AML-193 (cell line): ENCODE data around the gene SFXN3.
A peak's percentile ranks its signal among the peaks of the same experiment; 100 is the strongest.
"Not testable (repeated sequence)": the region's sequence is repeated elsewhere in the genome, so short reads cannot be mapped to it uniquely, and the experiment has no call there.

Source experiments
- DNase-seq, 2 experiments: peaks; one replicate each; lab custom pipeline; 2025; lab: John Stamatoyannopoulos, UW

Gene SFXN3

DNA sequence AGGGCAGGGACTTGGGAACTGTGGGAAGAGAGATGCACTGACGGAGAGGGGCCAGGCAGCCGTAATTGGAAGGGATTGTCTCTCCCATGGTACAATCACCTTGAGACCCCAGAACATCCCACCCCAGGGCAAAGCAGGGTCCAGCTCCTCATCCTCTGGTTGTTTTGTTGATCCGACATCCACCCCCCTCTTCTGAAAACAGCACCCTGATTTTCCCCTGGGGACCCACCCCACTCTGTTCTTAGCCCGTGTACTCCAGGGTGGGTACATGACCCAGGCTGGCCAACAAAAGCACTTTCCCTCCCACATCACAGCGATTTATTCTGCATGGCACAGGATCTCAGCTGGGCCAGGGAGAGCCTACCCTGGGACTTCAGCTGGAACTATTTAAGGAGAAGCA, 14.2 kb upstream of the SFXN3 start:
- no peak for DNase-seq

DNA sequence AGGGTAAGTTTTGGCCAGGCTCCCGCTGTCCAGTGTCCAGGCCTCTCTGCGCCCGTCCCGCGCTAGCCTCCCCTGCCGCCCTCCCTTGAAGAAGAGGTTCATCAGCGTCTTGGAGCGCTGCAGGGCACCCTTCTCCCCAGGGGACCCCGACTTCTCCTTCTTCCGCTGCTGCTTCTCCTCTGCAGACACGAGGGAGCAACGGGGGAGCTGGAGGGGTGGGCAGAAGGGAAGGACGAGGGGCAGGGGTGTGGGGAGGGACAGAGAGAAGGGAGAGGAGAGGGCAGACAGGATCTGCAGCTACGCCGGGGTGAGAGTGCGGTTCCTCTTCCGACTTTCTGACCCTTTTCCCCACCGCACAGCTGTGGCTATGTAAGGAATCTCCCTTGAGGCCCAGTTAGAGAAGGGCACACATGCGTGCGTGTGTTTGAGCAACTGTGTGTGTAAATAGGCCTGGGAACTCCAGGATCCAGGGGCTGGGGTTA, 12.9 kb upstream of the SFXN3 start:
- no peak for DNase-seq

DNA sequence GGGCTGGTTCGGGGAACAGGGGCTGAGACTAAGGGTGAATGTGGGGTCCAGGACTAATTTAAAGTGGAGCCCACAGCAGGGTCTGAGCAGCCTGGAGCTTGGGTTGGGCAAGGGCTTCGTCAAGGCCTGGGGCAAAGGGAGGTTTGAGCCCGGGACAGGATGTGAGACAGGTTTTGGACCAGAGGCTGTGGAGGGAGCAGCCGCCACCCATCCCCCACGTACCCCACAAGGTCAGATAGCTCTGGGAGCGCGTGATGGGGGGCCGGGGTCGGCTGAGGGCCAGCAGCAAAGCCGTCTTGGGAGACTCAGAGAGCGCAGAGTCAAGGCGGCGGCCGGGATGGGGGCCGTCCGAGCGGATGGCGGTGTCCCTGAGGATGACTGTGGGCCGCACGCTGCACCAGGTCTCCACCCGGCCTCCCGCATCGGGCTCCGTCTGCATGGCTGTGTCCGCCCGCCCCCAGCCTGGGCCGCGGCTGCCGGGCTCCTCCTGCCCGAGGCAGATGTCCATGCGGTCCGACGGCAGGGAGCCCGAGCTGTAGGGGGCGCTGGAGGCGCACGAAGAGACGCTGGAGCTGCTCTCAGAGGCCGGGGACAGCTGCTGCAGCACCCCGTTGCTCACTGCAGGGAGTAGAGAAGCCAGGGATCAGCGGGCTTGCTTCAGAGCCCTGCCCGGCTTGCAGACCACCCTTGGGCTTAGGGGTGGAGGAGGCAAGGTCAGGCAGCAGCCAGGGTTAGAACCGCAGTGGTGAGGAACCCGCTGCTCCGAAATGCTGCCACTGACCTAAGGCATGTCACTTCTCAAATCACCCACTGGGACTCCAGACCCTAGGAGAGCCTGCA, 12.2 kb upstream of the SFXN3 start:
- peak; percentile 67 to 75 for DNase-seq

DNA sequence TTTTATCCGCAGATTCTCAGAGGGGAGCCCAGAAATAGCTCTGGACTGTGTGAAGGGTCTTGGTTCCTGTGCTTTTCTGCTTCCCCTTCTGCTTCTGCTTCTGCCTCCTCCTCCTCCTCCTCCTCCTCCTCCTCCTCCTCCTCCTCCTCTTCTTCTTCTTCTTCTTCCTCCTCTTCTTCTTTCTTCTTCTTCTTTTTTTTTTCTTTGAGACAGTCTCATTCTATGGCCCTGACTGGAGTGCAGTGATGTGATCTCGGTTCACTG, 11.7 kb upstream of the SFXN3 start:
- DNase-seq: no peak

DNA sequence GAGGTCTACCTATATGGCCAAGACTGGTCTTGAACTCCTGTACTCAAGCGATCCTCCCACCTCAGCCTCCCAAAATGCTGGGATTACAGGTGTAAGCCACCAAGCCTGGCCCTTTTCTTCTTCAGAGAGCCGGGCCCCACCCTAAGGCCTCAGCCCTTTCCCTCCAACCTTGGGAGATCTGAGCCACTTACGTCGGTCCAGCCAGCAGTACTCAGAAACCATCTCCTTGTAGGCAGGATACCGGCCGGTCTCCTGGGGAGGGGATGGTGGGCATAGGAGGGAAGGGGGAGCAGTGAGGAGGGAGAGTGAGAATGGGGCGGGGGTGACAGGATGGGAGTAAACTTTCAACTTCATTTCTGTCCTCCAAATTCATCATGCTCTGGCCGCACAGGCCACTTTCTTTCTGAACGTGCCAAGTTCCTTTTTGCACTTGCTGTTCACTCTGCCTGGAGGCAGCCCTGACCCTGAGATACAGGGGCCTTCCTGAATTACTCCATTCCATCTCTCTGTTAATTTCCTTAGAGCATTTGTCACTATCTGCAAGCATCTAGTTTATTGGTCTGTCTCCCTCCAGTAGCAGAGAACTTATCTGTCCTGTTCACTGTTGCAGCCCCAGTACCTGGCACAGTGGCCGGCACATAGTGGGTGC, 10.5 kb upstream of the SFXN3 start:
- DNase-seq: no peak

DNA sequence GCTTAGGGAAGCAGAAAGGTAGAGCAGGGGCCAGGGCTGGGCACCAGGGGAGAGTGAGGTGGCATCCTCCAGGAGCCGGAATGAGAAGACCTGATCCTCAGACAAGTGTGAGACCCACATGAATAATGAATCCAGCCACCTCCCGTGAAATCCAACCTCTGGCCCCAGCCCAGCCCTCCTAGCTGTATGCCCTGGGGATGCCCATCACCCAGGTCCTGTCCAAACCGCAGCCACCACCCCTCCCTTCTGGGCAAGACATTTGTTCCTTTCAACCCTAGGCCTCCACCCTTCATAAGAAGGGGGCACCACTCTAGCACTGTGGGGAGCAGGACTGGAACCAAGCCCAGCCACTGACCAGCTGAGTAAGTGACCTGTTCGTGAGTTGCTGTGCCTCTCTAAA, 9.8 kb upstream of the SFXN3 start:
- DNase-seq: no peak

DNA sequence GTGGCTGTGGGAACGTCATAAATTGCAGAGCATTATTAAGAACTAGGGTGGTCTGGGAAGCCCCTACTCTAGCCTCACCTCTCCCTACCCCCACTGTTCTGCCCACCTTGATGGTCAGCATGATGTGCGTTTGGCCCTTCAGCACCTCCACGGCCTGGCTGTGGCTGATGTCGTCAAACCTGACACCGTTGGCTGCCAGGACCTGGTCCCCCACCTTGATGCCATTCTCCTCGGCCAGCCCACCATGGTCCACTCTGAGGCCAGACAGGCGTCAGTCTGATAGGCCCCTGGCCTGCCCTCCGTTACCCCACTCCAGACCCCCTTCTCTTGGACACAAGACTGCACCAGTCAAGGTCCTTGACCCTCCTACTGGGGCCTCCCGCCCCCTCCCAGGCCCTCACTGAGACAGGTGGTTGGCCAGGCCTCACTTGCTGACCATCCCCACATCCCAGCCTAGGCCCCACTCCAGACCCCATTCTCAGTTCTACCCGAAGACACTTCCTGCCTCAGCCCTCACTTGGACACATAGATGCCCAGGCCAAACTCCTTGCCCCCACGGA, 9.3 kb upstream of the SFXN3 start:
- no peak for DNase-seq

DNA sequence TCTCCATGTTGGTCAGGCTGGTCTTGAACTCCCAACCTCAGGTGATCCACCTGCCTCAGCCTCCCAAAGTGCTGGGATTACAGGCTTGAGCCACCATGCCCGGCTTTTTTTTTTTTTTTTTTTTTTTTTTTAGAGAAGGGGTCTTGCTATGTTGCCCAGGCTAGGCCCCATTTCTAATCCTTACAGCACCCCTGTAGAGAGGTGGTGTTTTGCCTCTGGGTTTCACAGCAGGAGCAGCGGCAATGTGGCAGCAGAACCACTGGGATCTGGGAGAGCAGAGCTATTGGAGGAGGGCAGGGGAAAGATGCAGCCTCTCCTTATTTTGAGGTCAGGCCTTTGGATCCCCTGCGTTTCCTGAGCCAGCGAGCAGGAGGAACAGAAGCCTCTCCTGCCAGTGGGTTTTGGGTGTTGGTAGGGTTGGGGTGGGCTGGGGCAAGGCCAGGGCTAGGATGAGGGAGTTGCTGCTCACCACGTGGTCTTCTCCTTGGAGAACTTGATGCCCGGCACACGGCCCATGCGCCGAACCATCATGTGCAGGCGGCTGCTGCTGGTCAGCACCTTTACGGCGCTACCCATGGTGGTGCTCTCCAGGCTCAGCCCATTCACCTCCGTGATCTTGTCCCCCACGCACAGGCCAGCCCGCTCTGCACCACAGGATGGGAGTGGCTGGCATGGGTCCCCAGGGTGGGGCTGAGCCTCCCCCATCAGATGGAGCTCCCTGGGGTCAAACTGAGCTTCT, 7.9 kb upstream of the SFXN3 start:
- DNase-seq: no peak

DNA sequence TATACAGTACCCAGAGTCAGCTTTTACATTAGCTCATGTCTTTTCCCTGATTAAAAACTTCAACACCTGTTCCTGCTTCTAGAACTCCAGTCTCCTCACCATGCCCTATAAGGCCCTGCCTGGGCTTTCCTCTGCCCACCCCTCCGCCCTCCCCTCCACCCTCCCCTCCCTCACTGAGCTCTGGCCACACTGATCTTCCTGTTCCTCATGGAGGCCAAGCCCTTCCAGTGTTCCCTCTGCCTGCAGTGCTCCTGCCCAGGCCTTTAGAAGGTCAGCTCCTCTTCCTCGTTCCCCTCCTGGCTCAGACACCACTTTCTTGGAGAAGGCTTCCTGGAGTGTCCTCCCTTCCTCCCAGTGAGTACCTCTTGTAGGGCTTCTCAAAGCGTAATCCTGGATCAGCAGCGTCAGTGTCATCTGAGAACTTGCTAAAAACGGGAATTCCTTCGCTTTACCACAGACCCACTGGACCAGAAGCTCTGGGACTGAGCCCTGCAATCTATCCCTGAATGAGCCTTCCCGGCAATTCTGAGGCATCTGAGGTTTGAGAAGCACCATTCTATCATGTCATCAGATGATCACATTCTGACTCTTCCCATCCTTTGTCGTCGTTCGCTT, 3.8 kb upstream of the SFXN3 start:
- no peak for DNase-seq

DNA sequence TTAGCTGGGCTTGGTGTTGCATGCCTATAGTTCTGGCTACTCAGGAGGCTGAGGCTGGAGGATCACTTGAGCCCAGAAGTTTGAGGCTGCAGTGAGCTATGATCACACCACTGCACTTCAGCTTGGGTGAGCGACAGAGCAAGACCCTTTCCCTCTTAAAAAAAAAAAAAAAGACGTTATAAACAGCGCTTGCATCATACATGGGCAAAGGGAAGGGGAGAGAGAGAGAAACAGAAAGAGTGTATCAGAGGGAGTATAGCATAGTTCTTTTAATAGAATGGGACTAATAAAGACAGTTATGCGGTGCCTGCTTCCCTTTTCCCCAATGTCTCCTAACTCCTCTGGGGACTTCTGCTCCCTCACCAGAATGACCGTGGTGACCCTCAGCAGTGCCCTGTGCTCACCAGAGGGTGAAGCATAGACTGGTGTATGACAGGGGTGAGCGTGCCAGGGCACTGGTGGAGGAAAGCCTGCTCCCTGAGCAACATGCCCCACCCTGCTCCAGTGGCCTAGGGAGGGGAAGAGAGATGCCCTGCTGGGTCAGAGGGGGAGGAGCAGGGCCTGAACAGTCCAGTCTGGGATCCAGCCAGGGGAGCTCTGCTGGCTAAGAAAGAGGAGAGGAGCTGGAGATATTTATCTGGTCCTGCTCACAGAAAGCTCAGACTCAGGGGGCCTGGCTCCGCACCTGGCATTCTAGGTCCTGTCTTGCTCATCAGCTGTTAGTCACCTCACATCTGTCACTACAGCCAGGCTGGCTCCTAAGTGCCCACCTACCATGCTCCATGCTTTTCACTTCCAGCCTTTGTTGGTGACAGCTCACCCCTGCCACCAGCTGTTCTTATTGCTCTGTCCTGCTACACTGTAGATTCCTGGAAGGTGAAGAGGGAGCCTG, 2.3 kb upstream of the SFXN3 start:
- no peak for DNase-seq

DNA sequence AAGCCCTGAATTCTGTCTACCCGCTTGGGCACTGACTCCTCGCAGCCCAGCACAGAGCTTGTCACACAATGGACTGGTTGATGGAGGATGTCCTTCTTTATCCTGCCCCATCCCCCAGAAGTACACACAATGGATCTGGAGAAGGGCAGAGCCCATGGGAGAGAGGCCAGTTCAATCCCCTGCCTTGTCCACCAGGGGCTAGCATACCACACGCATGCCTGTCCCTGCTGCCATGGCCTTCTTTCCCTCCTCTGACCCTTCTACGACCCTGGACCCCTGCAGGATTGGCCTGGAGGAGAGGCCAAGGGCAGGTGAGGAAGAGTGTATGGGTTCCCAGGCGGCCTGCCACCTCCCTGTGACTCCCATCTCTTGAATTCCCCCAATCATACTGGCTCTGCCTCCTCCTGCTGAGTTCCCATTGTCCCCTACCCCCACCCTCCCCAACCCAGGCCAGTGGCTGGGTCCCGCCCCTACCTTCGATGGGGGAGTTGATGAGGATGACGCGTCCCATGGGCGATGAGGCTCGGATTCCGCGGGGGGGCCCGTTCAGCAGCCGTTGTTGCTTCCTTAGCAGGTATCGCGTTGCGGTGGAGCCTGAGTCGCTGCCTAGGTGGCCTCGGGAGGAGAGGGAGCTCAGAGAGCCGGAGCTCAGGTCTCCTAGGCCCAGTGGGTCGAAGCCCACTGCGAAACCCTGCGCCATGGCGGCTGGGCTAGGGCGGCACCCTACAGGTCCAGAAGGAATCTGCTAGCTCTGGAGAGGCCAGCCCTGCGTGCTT, 1.3 kb upstream of the SFXN3 start:
- no peak for DNase-seq

DNA sequence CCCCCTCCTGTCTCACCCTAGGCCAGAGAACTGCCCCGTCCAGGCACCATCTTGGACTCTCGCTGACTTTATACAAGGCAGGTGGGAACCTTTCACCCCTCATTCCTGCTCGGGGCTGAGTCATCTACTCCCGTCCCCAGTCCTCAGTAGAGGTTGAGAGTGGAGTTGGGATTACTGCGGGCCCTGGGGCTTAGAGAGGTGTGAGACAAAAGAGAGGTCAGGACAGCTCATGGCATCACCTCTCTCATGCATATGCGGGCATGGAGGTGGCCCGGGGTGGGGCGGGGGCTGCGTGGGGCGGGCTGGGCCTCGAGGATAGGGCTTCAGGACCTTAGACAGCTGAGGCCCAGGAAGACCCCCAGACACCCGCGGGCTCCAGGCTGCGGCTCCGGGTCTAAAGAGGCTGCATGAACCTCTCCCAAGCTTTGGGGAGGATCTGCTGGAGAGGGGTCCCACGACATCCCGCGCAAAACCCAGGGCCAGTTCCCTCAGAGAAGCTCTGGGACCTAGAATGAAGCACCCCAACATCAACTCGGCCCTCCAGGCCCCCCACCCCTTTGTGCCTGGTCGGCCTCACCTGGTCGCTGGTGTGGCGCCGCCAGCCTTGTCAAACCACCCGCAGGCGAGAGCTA, 422 bp upstream of the SFXN3 start:
- no peak for DNase-seq

DNA sequence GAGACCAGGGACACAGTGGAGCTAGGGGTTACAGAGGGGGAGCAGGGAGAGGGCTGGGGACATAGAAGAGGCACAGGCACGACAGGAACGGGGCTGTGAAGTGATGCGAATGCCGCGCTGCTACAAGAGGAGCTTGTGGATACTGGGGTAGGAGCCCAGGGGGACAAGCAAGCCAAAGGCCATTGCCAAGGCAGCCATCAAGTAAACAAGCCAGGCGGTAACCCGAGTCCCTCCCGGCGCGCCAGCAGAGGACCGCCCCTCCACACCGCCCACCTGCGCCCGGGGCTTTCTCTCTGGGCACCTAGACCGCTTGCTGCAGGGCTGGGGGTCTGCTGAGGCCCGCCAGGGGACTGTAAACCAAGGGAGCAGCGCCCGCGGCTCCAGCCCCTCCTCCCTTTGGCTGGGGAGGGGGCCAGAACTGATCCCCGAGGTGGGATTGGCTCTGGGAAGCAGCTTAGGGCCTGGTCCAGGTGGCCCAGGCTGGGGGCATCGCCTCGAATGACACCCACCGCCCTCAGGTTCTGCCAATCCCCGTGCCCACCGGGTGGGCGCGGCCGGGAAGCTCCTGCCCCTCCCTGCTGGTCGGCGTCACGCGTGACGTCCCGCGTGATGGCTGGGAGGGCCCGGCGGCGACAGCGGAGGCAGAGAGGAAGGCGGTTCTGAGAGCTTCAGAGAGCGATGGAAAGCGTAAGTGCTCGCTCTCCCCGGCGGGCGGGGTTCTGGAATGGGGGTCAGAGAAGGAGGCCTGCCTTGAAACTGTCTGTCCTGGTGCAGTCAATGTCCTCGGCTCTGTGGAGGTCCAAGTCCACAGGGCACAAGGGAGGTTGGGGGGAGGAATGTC, 982 bp downstream of the SFXN3 start:
- peak; percentile 27 to 38 for DNase-seq

DNA sequence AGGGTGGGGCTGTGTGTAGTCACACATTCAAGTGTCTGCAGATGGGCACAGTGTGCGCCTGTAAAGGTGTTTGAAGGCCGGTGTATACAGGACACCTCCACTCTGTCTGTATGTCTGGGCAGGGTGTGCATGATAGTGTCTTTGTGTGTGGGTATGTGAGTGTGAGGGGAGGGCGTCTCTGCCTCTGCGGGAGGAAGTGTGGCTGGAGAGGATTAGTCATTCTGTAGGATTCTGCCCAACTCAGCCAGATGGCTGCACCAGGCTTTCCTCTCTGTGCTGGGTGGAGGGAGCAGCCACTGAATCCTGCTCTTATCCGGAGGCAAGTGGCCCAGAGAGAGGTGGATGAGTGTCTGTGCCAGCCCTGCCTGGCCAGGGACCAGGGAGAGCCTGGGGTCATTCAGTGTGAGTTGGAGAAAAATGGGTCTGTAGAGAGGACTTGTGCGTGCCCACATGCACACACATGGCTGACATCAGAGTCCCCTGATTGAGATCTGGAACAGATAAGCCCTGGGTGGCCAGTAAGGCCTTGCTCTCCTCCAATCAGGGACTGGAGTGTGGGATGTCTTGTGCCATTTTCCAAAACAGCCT, 1.7 kb downstream of the SFXN3 start:
- DNase-seq: peak; percentile 68 to 71

DNA sequence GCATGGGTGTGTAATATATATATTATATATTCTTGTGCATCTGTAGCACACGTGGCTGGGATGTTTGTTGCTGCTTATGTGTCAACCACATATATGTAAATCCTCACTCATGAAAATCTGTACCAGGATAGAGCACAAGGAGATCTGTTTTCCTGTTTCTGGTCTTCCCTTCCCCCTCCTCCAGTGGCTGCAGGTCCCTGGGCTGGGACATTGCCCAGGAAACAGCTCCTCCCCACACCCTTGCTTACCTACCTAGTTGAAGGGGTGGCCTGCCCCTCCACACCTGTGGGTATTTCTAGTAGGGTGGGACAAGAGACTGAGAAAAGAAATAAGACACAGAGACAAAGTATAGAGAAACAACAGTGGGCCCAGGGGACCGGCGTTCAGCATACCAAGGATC, 2.2 kb downstream of the SFXN3 start:
- DNase-seq: no peak

DNA sequence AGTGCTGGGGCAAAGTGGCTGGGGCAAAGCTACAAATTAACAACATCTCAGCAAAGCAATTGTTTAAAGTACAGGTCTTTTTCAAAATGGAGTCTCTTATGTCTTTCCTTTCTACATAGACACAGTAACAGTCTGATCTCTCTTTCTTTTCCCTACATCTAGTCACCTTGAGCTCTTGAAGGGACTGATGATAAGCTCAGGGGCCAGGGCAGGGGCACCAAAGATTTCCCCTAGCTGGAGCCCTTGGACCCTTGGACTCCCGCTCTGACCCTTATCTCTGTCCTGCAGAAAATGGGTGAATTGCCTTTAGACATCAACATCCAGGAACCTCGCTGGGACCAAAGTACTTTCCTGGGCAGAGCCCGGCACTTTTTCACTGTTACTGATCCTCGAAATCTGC, 3.4 kb downstream of the SFXN3 start:
- DNase-seq: not testable (repeated sequence)

DNA sequence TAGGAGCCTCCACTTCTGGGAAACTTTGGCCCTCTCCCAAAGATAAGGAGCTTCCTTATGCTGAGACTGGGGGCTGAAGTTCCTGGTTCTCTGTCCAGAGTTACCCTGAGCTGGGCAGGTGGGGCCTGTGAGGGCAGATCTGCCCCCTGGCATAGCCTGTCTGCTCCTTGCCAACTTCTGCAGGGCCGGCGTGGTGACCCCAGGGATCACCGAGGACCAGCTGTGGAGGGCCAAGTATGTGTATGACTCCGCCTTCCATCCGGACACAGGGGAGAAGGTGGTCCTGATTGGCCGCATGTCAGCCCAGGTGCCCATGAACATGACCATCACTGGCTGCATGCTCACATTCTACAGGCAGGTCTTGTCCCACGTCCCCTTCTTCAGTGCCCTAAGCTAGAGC, 4.3 kb downstream of the SFXN3 start:
- DNase-seq: no peak

DNA sequence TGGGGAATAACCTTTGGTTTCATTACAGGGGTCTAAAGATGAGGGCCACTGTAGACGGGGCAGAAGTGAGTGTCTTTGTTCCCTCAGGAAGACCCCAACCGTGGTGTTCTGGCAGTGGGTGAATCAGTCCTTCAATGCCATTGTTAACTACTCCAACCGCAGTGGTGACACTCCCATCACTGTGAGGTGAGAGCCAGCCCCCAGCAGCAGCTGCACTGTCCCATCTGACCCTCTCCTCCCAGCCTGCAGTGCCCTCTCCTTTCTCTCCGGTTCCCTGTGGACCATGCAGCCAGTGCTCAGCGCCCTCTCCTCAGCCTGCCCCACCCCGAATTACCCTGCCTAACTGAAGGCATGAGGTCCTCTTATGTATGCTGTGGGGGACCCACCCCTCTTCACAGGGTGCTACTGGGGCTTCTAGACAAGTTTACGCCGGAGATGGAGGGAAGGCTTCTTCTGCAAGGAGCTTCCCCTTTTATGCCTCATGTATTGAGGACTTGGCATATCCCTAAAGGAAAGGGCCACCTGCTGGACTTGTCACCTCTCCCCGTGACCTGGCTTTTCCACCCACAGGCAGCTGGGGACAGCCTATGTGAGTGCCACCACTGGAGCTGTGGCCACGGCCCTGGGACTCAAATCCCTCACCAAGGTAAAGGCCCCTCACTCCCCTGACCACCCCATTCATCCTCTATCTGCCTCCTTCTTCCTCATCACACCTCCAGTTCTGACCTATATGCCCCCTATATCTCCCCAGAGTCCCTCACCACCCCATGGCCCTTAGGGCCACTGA, 5.1 kb downstream of the SFXN3 start:
- no peak for DNase-seq
